GM12878 (cell line): Measurements from ENCODE around the gene MCFD2. TPM values are rescaled to one million over a fixed set of nuclear protein-coding genes. Genes with fewer than 3 reads are reported as not detected.

Experiments used
- ATAC-seq: fragments of 200-7000 bp; cut with Tn5 transposase; 3 replicates; pipeline ENCODE4 v1.9.1; 2020; ENCODE audit warnings: mild to moderate bottlenecking, moderate library complexity
- BruUV-seq: library from RNA; stranded (reverse); fragments of 400-500 nt; replicated peaks from 2 replicates; lab custom pipeline; 2021; lab: Mats Ljungman, UMichigan
- CTCF ChIA-PET: fragments of 300-600 bp; sonication (Branson Sonifier 250); formaldehyde crosslinking; extraction: SDS; loops from one replicate; lab custom pipeline; 2021; ENCODE audit warnings: inconsistent platforms; lab: Yijun Ruan, JAX
- POLR2A ChIA-PET: fragments of 350-600 bp; formaldehyde crosslinking; extraction: SDS; loops from one replicate; lab custom pipeline; 2021; ENCODE audit warnings: inconsistent platforms; lab: Charles Lee
- RAD21 ChIA-PET: fragments of 300-600 bp; sonication (Branson Sonifier 250); formaldehyde crosslinking; loops from one replicate; lab custom pipeline; 2023; ENCODE audit warnings: antibody characterized with exemption; ENCODE audit not compliant: unreplicated experiment; lab: Charles Lee
- SMC1A ChIA-PET: fragments of 300-600 bp; sonication (Branson Sonifier 250); formaldehyde crosslinking; loops from one replicate; lab custom pipeline; 2023; ENCODE audit not compliant: unreplicated experiment, uncharacterized antibody; lab: Charles Lee
- DNase-seq: peaks from one replicate; pipeline ENCODE4 v3.0.0-alpha.2; 2011; ENCODE audit warnings: low read depth, low spot score
- FAIRE-seq: peaks from 3 replicates; lab custom pipeline; 2011; peaks lifted over from hg19 to GRCh38; lab: Jason Lieb, UNC
- H2AFZ ChIP-seq: 2 replicates; pipeline ENCODE4 v1.6.0; 2011; ENCODE audit warnings: low read depth, low read length, control low read depth; ENCODE audit not compliant: control insufficient read depth
- H3K27ac ChIP-seq: 2 replicates; pipeline ENCODE4 v1.5.1; 2011; ENCODE audit warnings: control low read depth; ENCODE audit not compliant: control insufficient read depth, insufficient read depth
- H3K27me3 ChIP-seq, 2 experiments: replicated peaks in 1 of 2; 2 replicates each; pipeline versions ENCODE4 v1.6.0 to v1.6.1; 2011; ENCODE audit warnings: low read length in 1 of 2; ENCODE audit not compliant: control insufficient read depth in 2 of 2, insufficient read depth in 2 of 2
- H3K36me3 ChIP-seq, 2 experiments: 2 replicates each; pipeline ENCODE4 v1.5.1; 2011; ENCODE audit warnings: low read length in 1 of 2; ENCODE audit not compliant: control insufficient read depth in 2 of 2, insufficient read depth in 2 of 2
- H3K4me1 ChIP-seq: 2 replicates; pipeline ENCODE4 v1.6.1; 2011; ENCODE audit warnings: mild to moderate bottlenecking, low read length, moderate library complexity, mixed read lengths; ENCODE audit not compliant: control insufficient read depth, insufficient read depth
- H3K4me2 ChIP-seq: 2 replicates; pipeline ENCODE4 v1.6.0; 2011; ENCODE audit warnings: control low read depth; ENCODE audit not compliant: control insufficient read depth, insufficient read depth
- H3K4me3 ChIP-seq: fragments of 200-600 bp; sonication (generic); 2 replicates; pipeline ENCODE4 v1.5.1; 2016
- H3K79me2 ChIP-seq: 2 replicates; pipeline ENCODE4 v1.6.0; 2011; ENCODE audit warnings: low read length; ENCODE audit not compliant: control insufficient read depth, insufficient read depth
- H3K9ac ChIP-seq: 2 replicates; pipeline ENCODE4 v1.8.0; 2011; ENCODE audit warnings: low read length, control low read depth, mixed read lengths; ENCODE audit not compliant: control insufficient read depth, insufficient read depth
- H3K9me3 ChIP-seq: replicated peaks from 3 replicates; pipeline ENCODE4 v1.5.1; 2011; ENCODE audit warnings: mild to moderate bottlenecking, low read length; ENCODE audit not compliant: control insufficient read depth, insufficient read depth
- H4K20me1 ChIP-seq: 2 replicates; pipeline ENCODE4 v1.6.0; 2011; ENCODE audit not compliant: control insufficient read depth, insufficient read depth
- BCL3 ChIP-seq: IDR thresholded peaks from 2 replicates; pipeline ENCODE4 v1.6.1; 2011; ENCODE audit warnings: borderline replicate concordance, low read depth, mild to moderate bottlenecking, moderate library complexity, low read length; ENCODE audit not compliant: insufficient read depth, poor library complexity, severe bottlenecking
- CBX5 ChIP-seq: sonication (generic); IDR thresholded peaks from 2 replicates; pipeline ENCODE4 v1.6.1; 2016; ENCODE audit warnings: low read depth, moderate library complexity, mild to moderate bottlenecking, inconsistent platforms
- CUX1 ChIP-seq: IDR thresholded peaks from 2 replicates; pipeline ENCODE4 v1.6.1; 2012; ENCODE audit warnings: improper control_type of control experiment, low read depth, low read length; ENCODE audit not compliant: insufficient replicate concordance
- EP300 ChIP-seq, 2 experiments: fragments of 150-350 bp in 1 of 2; IDR thresholded peaks; 2 replicates each; pipeline ENCODE4 v1.6.1; 2011 to 2012; ENCODE audit warnings: low read depth in 2 of 2, low read length in 2 of 2, borderline replicate concordance in 1 of 2, improper control_type of control experiment in 1 of 2, inconsistent platforms in 1 of 2; ENCODE audit not compliant: control insufficient read depth in 1 of 2
- RAD21 ChIP-seq: IDR thresholded peaks from 2 replicates; pipeline ENCODE4 v1.6.1; 2011; ENCODE audit warnings: mild to moderate bottlenecking, low read depth, low read length, moderate library complexity; ENCODE audit not compliant: insufficient read depth
- WGBS: methylation state at CpG from one replicate; pipeline ENCODE4 v1.1.6; 2016; ENCODE audit warnings: low lambda C conversion rate; ENCODE audit not compliant: insufficient replicate concordance, insufficient coverage; ENCODE audit errors: missing lambda C conversion rate; 5-methylcytosine and 5-hydroxymethylcytosine counted together
- in situ Hi-C: fragments of 300-500 bp; cut with MboI; formaldehyde crosslinking; loops from 9 replicates; pipeline ENCODE4 v1.14.3; 2018; ENCODE audit warnings: mixed read lengths
- intact Hi-C: fragments of 100-400 bp; cut with micrococcal nuclease; formaldehyde crosslinking; loops from one replicate; pipeline ENCODE4 v1.14.2; 2022; ENCODE audit not compliant: unreplicated experiment
- polyA plus RNA-seq, 11 experiments: library from polyadenylated mRNA; depleted of rRNA in 4 of 11; unstranded in 6 of 11; stranded (reverse) in 5 of 11; fragments of >200 nt; fragmentation: Nextera tagmentation in 4 of 11; fragmentation: Illumina TruSeq in 1 of 11; extraction: Ambion mirVana in 4 of 11; extraction: Trizol in 1 of 11; gene quantifications; 1 replicate in 1 of 11; 2 replicates in 10 of 11; pipeline versions ENCODE4 v1.2.1 to v1.2.3, GENCODE V29; 2011 to 2016; ENCODE audit warnings: inconsistent platforms in 2 of 11, missing spikeins in 2 of 11, low read depth in 1 of 11
- total RNA-seq, 4 experiments: library from RNA; depleted of rRNA in 3 of 4; stranded (reverse); fragments of >200 nt in 3 of 4; fragmentation: Illumina TruSeq in 1 of 4; extraction: Trizol in 1 of 4; gene quantifications; 2 replicates each; pipeline versions ENCODE4 v1.2.1 to v1.2.3, GENCODE V29; 2013 to 2021

MCFD2 gene
- total and polyA plus RNA-seq, 10 of the 15 experiments (the other 5 are each of a cell fraction or from before 2014, with no cell fraction given): 35.0 to 57.3 (median 40.3) TPM

DNA sequence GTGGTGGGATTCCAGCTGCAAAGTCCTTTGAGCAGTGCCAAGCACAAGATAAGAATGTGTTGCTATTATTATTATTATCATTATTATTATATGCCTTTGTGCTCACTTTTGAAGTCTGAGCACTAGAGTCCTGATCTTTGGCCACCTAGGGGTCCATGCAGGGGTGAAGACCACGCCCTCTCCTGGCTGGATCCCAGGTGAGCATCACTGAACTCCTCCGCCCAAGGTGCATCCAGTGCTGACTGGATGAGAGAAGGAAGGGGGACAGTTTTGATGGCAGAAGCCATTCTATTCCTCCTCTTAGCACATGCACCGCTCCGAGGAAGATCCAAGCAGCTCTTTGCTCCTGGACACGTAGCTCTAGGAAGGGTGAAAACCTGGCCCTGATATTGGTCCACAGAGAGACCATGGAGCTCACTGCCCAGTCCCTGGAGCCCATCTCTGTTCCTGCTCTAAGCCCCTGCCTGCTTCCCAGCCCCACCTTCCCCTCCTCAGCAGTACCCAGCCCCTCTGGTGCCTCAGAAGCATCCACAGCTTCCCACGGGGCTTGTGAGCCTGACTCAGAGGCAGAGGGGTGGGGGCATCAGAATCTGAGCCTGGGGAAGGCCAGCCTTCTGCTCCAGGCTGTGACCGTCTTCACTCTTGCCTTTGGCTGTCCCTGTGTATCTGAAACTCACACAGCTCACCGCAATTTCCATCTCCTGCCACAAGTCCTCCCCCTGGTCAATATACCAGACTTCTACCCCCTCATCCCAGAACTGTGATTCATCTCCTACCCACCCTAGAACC is 45.4 kb downstream of the MCFD2 start:
- Histone ChIP-seq H3K4me1 (no peaks in the 10 kb centered on the region), H2AFZ (no peak overlapping the region), H3K27me3 (peaks cover 2 to 5% of the 10 kb centered on the region in 2 experiments; a peak in 3 of 4 replicates), H4K20me1 (no peaks in the 10 kb centered on the region), H3K36me3 (no peaks in the 10 kb centered on the region), H3K9me3 (no peaks in the 10 kb centered on the region; the same call in 2 of the 3 replicates), H3K27ac (no peak overlapping the region), H3K79me2 (no peaks in the 10 kb centered on the region), H3K9ac (no peak overlapping the region)
- CTCF ChIA-PET: no interaction called here
- RAD21 ChIA-PET: no interaction called here
- DNase-seq: no peak
- no peak for FAIRE-seq
- in situ Hi-C loops: no loop called here
- 26% methylated on average over 8 of the region's 8 CpGs for WGBS
- intact Hi-C loops: no loop called here
- SMC1A ChIA-PET: interaction anchor here (0.8 to 0.9 kb wide), 2 partner anchors 12 to 17 kb away, joined by 3 read pairs; no protein-coding TSS in a partner anchor
- TF ChIP-seq RAD21: no peak
- TF ChIP-seq EP300 (IDR thresholded peaks at IDR 0.05; ENCODE audit: borderline replicate concordance in 1 of 2, control insufficient read depth in 1 of 2, low read depth in 2 of 2, low read length in 2 of 2): no peak
- TF ChIP-seq BCL3: no peak
- TF ChIP-seq CUX1: no peak
- no peak for TF ChIP-seq CBX5
- TF ChIP-seq, all 136 proteins: peak for 0
- no peak for ATAC-seq
- Histone ChIP-seq H3K4me3 (no peak overlapping the region), H3K4me2 (no peak overlapping the region)
- POLR2A ChIA-PET: no interaction called here
- BruUV-seq: no TSS peak
